Urinary bladder (tissue), 4 donors: ENCODE results near the gene TRAPPC2L. TPM values are rescaled to one million over a fixed set of nuclear protein-coding genes. Genes with fewer than 3 reads are reported as not detected.

Experiments used
- DNase-seq: peaks from one replicate; pipeline ENCODE4 v3.0.0-alpha.2; 2015; ENCODE audit errors: extremely low spot score
- H3K27ac ChIP-seq: one replicate; pipeline ENCODE4 v1.5.1; 2013; ENCODE audit warnings: low read depth, mild to moderate bottlenecking, moderate library complexity
- H3K36me3 ChIP-seq: one replicate; pipeline ENCODE4 v1.6.1; 2013; ENCODE audit warnings: mild to moderate bottlenecking, moderate library complexity; ENCODE audit not compliant: insufficient read depth
- H3K4me1 ChIP-seq: one replicate; pipeline ENCODE4 v1.6.1; 2013; ENCODE audit warnings: mild to moderate bottlenecking, moderate library complexity; ENCODE audit not compliant: insufficient read depth
- H3K4me3 ChIP-seq: one replicate; pipeline ENCODE4 v1.5.1; 2013; ENCODE audit warnings: low read depth, low read length
- WGBS: extraction: QIAGEN DNeasy Blood & Tissue Kit; methylation state at CpG from one replicate; pipeline ENCODE4 v1.1.7; 2013; 5-methylcytosine and 5-hydroxymethylcytosine counted together
- polyA plus RNA-seq: library from polyadenylated mRNA; stranded (reverse); fragments of 200-250 nt; gene quantifications from one replicate; pipeline ENCODE4 v1.2.3, GENCODE V29; 2013
- total RNA-seq: library from RNA; depleted of rRNA; stranded (reverse); fragments of >200 nt; gene quantifications from one replicate; pipeline ENCODE4 v1.2.3, GENCODE V29; 2014
- donor health status: healthy with polysubstance abuse.
- donor health status: healthy.

Gene TRAPPC2L
- total and polyA plus RNA-seq, 2 donors: 18.7 to 43.3 TPM

GRCh38 chr16:88839026-88839529, 17.8 kb upstream of the TRAPPC2L start:
- H3K4me3 ChIP-seq: no peak overlapping the region
- H3K36me3 ChIP-seq: peaks cover 4% of the 10 kb centered on the region
- DNase-seq: no peak
- no peaks in the 10 kb centered on the region for H3K4me1 ChIP-seq
- WGBS: 91% methylated on average over 39 of the region's 39 CpGs
- no peak overlapping the region for H3K27ac ChIP-seq

DNA sequence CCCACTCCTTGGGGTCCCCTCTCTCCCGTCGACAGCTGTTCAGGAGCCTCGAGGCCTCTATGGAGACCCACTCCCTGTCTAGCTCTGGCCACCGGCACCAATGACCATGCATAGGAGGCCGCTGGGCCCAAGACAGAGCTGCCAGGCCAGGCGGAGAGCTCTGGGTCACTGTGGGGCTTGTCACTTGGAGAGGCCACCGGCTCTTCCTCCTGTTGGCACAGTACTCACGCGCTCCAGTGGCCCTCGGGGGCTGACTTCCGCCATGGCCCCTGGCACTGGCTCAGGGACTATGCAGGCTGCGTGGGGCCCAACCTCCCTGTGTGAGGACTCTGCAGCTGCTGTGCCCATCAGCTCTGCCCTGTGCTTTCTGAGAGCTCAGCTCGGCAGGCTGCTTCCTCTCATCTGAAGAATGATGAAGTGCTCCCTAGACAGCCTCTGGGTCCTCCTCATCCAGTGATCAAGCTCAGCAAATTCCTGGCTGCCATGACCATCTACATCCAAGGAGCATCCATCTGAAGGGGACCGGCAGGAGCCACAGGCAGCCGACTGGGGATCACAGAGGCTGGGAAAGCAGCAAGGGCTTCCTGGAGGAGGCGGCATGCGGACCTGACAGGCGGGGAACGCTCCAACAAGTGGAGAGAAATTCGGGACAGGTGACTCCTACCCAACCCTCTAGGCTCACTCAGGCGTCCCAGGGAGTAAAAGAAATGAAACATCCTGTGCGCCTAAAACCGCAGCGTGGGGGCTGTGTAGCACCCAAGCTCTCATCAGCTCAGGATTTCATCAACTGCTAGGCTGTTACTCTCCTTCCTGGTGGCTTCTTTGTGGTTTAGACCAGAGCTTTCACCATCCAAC, 17.0 kb upstream of the TRAPPC2L start:
- H3K27ac ChIP-seq: no peak overlapping the region
- DNase-seq: no peak
- 95% methylated on average over 24 of the region's 24 CpGs for WGBS
- H3K36me3 ChIP-seq: peaks cover 4% of the 10 kb centered on the region
- H3K4me3 ChIP-seq: no peak overlapping the region
- H3K4me1 ChIP-seq: no peaks in the 10 kb centered on the region

GRCh38 chr16:88840600-88841215, 16.2 kb upstream of the TRAPPC2L start:
- Histone ChIP-seq H3K27ac (no peak overlapping the region), H3K36me3 (peaks cover 4% of the 10 kb centered on the region), H3K4me3 (no peak overlapping the region), H3K4me1 (no peaks in the 10 kb centered on the region)
- no peak for DNase-seq
- 94% methylated on average over 30 of the region's 30 CpGs for WGBS

- 92% methylated on average over 40 of the region's 40 CpGs for WGBS
- Histone ChIP-seq H3K4me3 (no peak overlapping the region), H3K27ac (no peak overlapping the region), H3K36me3 (peaks cover 4% of the 10 kb centered on the region), H3K4me1 (no peaks in the 10 kb centered on the region)
- DNase-seq: no peak
These were observed 15.2 kb upstream of the TRAPPC2L start for GRCh38 chr16:88841521-88842307.

GRCh38 chr16:88842308-88842756, 14.6 kb upstream of the TRAPPC2L start:
- Histone ChIP-seq H3K4me1 (no peaks in the 10 kb centered on the region), H3K4me3 (no peak overlapping the region), H3K27ac (no peak overlapping the region), H3K36me3 (peaks cover 4% of the 10 kb centered on the region)
- DNase-seq: no peak
- WGBS: 82% methylated on average over 15 of the region's 15 CpGs

- no peak for DNase-seq
- no peaks in the 10 kb centered on the region for H3K4me1 ChIP-seq
- WGBS: 95% methylated on average over 25 of the region's 25 CpGs
- peaks cover 4% of the 10 kb centered on the region for H3K36me3 ChIP-seq
- H3K27ac ChIP-seq: no peak overlapping the region
- H3K4me3 ChIP-seq: no peak overlapping the region
These were observed 14.1 kb upstream of the TRAPPC2L start for GRCh38 chr16:88842806-88843205.

DNA sequence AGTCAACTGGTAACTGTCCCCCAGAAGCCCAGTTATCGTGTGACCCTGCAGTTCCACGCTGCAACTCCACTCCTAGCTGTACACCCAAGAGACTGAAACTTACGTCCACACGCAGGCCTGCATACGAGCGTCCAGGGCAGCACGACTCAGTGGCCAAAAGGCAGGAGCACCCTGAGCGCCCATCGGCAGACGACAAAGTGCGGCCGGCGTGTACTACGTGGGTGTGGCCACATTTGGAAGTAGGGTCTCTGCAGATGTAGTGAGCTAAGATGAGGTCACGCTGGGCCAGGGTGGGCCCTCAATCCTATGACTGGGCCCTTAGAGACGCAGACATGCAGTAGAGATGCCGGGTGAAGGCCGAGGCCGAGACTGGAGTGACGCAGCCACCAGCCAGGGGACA, 13.7 kb upstream of the TRAPPC2L start:
- no peak for DNase-seq
- Histone ChIP-seq H3K27ac (no peak overlapping the region), H3K4me1 (no peaks in the 10 kb centered on the region), H3K4me3 (no peak overlapping the region), H3K36me3 (peaks cover 4% of the 10 kb centered on the region)
- 90% methylated on average over 20 of the region's 20 CpGs for WGBS

- H3K4me3 ChIP-seq: no peak overlapping the region
- no peak overlapping the region for H3K27ac ChIP-seq
- no peaks in the 10 kb centered on the region for H3K4me1 ChIP-seq
- H3K36me3 ChIP-seq: no peaks in the 10 kb centered on the region
- 58% methylated on average over 11 of the region's 11 CpGs for WGBS
- no peak for DNase-seq
These were observed 12.4 kb upstream of the TRAPPC2L start for GRCh38 chr16:88844419-88845036.

DNA sequence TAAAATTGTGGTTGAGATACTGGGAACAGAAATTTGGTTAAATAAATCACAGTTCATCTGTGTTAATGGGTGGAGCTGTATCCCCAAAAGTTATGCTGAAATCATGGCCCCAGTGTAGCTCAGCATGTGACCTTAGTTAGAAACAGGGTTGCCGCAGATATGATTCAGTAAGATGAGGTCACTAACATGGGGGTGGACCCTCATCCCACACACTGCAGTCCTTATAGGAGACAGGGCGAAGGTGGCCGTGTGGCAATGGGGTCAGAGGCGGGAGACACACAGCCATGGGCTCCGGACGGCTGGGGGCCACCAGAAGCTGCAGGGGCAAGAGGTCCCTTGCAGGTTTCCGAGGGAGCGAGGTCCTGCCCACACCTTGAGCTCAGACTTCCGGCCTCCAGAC, 10.8 kb upstream of the TRAPPC2L start:
- Histone ChIP-seq H3K4me1 (no peaks in the 10 kb centered on the region), H3K36me3 (no peaks in the 10 kb centered on the region), H3K4me3 (no peak overlapping the region), H3K27ac (no peak overlapping the region)
- no peak for DNase-seq
- 94% methylated on average over 9 of the region's 9 CpGs for WGBS

GRCh38 chr16:88847654-88848053, 9.3 kb upstream of the TRAPPC2L start:
- no peak for DNase-seq
- Histone ChIP-seq H3K36me3 (no peaks in the 10 kb centered on the region), H3K4me1 (no peaks in the 10 kb centered on the region), H3K27ac (no peak overlapping the region), H3K4me3 (no peak overlapping the region)
- WGBS: 90% methylated on average over 18 of the region's 18 CpGs

DNA sequence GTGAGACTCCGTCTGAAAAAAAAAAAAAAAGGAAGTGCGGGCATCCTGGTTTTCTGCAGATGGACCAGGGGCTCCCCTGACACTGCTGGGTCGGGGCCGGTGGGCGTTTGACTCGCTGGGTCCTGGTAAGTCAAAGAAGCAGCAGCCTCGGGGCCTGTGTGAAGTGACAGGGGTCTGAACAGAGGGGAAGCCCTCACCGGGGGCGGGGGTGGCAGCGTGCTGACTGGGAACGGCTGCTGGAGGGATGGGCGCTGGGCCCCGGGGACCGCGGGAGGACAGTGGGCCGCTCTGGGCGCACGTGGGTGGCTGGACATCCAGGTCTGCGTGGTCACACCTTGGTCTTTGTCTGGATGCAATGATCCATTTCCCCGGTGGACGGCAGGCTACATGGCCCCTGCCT, 8.4 kb upstream of the TRAPPC2L start:
- no peak for DNase-seq
- H3K36me3 ChIP-seq: no peaks in the 10 kb centered on the region
- 88% methylated on average over 21 of the region's 21 CpGs for WGBS
- H3K27ac ChIP-seq: no peak overlapping the region
- no peaks in the 10 kb centered on the region for H3K4me1 ChIP-seq
- H3K4me3 ChIP-seq: no peak overlapping the region

- no peak for DNase-seq
- Histone ChIP-seq H3K4me3 (no peak overlapping the region), H3K27ac (no peak overlapping the region), H3K4me1 (no peaks in the 10 kb centered on the region), H3K36me3 (no peaks in the 10 kb centered on the region)
- 93% methylated on average over 33 of the region's 33 CpGs for WGBS
These were observed 6.3 kb upstream of the TRAPPC2L start for GRCh38 chr16:88850531-88851199.

- H3K4me3 ChIP-seq: no peak overlapping the region
- WGBS: 91% methylated on average over 19 of the region's 19 CpGs
- peaks cover 4% of the 10 kb centered on the region for H3K4me1 ChIP-seq
- no peak overlapping the region for H3K27ac ChIP-seq
- no peak for DNase-seq
- H3K36me3 ChIP-seq: no peaks in the 10 kb centered on the region
These were observed 5.3 kb upstream of the TRAPPC2L start for GRCh38 chr16:88851616-88852015.
